ENCODE data around the gene ZNF532.
A peak's percentile ranks its signal among the peaks of the same experiment; 100 is the strongest.
"Not testable (repeated sequence)": the region's sequence is repeated elsewhere in the genome, so short reads cannot be mapped to it uniquely, and the experiment has no call there.

The ZNF532 gene

GRCh38 chr18:58847383-58848071, 17.1 kb upstream of the ZNF532 start:
- no peak for DNase-seq (ENCODE audit: low spot score)

GRCh38 chr18:58848685-58849084, 16.0 kb upstream of the ZNF532 start:
- no peak for DNase-seq (ENCODE audit: low spot score)

GRCh38 chr18:58850786-58851469, 13.7 kb upstream of the ZNF532 start:
- DNase-seq (ENCODE audit: low spot score): no peak

- no peak for DNase-seq (ENCODE audit: low spot score)
Measured at GRCh38 chr18:58851856-58852255, 12.8 kb upstream of the ZNF532 start.

- no peak for DNase-seq (ENCODE audit: low spot score)
Measured at GRCh38 chr18:58852629-58853028, 12.0 kb upstream of the ZNF532 start.

GRCh38 chr18:58853561-58853960, 11.1 kb upstream of the ZNF532 start:
- no peak for DNase-seq (ENCODE audit: low spot score)

GRCh38 chr18:58855521-58855920, 9.2 kb upstream of the ZNF532 start:
- not testable (repeated sequence) for DNase-seq (ENCODE audit: low spot score)

- DNase-seq (ENCODE audit: low spot score): peak; percentile 38
Measured at GRCh38 chr18:58856881-58857280, 7.8 kb upstream of the ZNF532 start.

GRCh38 chr18:58858591-58859468, 5.8 kb upstream of the ZNF532 start:
- peak; percentile 84 for DNase-seq (ENCODE audit: low spot score)

- no peak for DNase-seq (ENCODE audit: low spot score)
Measured at GRCh38 chr18:58859907-58860306, 4.8 kb upstream of the ZNF532 start.

- peak; percentile 22 for DNase-seq (ENCODE audit: low spot score)
Measured at GRCh38 chr18:58860747-58861231, 3.9 kb upstream of the ZNF532 start.

GRCh38 chr18:58861353-58861752, 3.3 kb upstream of the ZNF532 start:
- no peak for DNase-seq (ENCODE audit: low spot score)

GRCh38 chr18:58861861-58862301, 2.8 kb upstream of the ZNF532 start:
- DNase-seq (ENCODE audit: low spot score): no peak

- DNase-seq (ENCODE audit: low spot score): no peak
Measured at GRCh38 chr18:58862356-58862755, 2.3 kb upstream of the ZNF532 start.

- DNase-seq (ENCODE audit: low spot score): peak; percentile 26
Measured at GRCh38 chr18:58862851-58863538, 1.7 kb upstream of the ZNF532 start.

- peak; percentile 36 for DNase-seq (ENCODE audit: low spot score)
Measured at GRCh38 chr18:58863539-58864145, 1.0 kb upstream of the ZNF532 start.

- no peak for DNase-seq (ENCODE audit: low spot score)
Measured at GRCh38 chr18:58865033-58865590, 435 bp downstream of the ZNF532 start.

GRCh38 chr18:58865701-58866065, 1.0 kb downstream of the ZNF532 start:
- DNase-seq (ENCODE audit: low spot score): no peak

- DNase-seq (ENCODE audit: low spot score): peak; percentile 25
Measured at GRCh38 chr18:58866066-58866772, 1.5 kb downstream of the ZNF532 start.

- no peak for DNase-seq (ENCODE audit: low spot score)
Measured at GRCh38 chr18:58866773-58867150, 2.1 kb downstream of the ZNF532 start.

Measured in AG08395 (cell line).